ENCODE results near the gene TNP2.

The TNP2 gene

GRCh38 chr16:11240636-11241473 lies 28.3 kb downstream of the TNP2 start:
- no peak for DNase-seq (ENCODE audit: low read depth in 2 of 2)

GRCh38 chr16:11239644-11240632 lies 29.2 kb downstream of the TNP2 start:
- DNase-seq (ENCODE audit: low read depth in 2 of 2), result no peak

GRCh38 chr16:11238272-11239202 lies 30.6 kb downstream of the TNP2 start:
- no peak for DNase-seq (ENCODE audit: low read depth in 2 of 2)

GRCh38 chr16:11236461-11237254 lies 32.5 kb downstream of the TNP2 start:
- DNase-seq (ENCODE audit: low read depth in 2 of 2), result no peak

- no peak for DNase-seq (ENCODE audit: low read depth in 2 of 2)
Measured at GRCh38 chr16:11235703-11235991, 33.5 kb downstream of the TNP2 start.

GRCh38 chr16:11234884-11235702 lies 34.0 kb downstream of the TNP2 start:
- DNase-seq (ENCODE audit: low read depth in 2 of 2), result no peak

GRCh38 chr16:11233727-11234376 lies 35.3 kb downstream of the TNP2 start:
- DNase-seq (ENCODE audit: low read depth in 2 of 2), result peak; percentile 65 to 80

GRCh38 chr16:11232852-11233726 lies 36.0 kb downstream of the TNP2 start:
- DNase-seq (ENCODE audit: low read depth in 2 of 2), result peak; percentile 83 to 88

- DNase-seq (ENCODE audit: low read depth in 2 of 2), result no peak
Measured at GRCh38 chr16:11232302-11232851, 36.7 kb downstream of the TNP2 start.

GRCh38 chr16:11231367-11231970 lies 37.7 kb downstream of the TNP2 start:
- DNase-seq (ENCODE audit: low read depth in 2 of 2), result no peak

- no peak for DNase-seq (ENCODE audit: low read depth in 2 of 2)
Measured at GRCh38 chr16:11229906-11230305, 39.2 kb downstream of the TNP2 start.

GRCh38 chr16:11229432-11229831 lies 39.7 kb downstream of the TNP2 start:
- DNase-seq (ENCODE audit: low read depth in 2 of 2), result no peak

- DNase-seq (ENCODE audit: low read depth in 2 of 2), result no peak
Measured at GRCh38 chr16:11225677-11226549, 43.2 kb downstream of the TNP2 start.

GRCh38 chr16:11224894-11225676 lies 44.0 kb downstream of the TNP2 start:
- DNase-seq (ENCODE audit: low read depth in 2 of 2), result peak; percentile 79 to 81

GRCh38 chr16:11224096-11224893 lies 44.8 kb downstream of the TNP2 start:
- peak; percentile 61 to 73 for DNase-seq (ENCODE audit: low read depth in 2 of 2)
